HUDEP-2 (cell line): ENCODE results near the gene MTUS2.
A peak's percentile ranks its signal among the peaks of the same experiment; 100 is the strongest.

Experiments
- DNase-seq, 76 experiments: peaks; one replicate each; lab custom pipeline; 2025; ENCODE audit not compliant: unreplicated experiment in 76 of 76; lab: John Stamatoyannopoulos, UW

The MTUS2 gene

GRCh38 chr13:29496241-29496712, 676.1 kb downstream of the MTUS2 start:
- no peak for DNase-seq

- DNase-seq = no peak
Measured at GRCh38 chr13:29497137-29497654, 677.1 kb downstream of the MTUS2 start.

GRCh38 chr13:29498426-29499040, 678.4 kb downstream of the MTUS2 start:
- no peak for DNase-seq

- DNase-seq = no peak
Measured at GRCh38 chr13:29499506-29500165, 679.5 kb downstream of the MTUS2 start.

GRCh38 chr13:29500386-29500785, 680.2 kb downstream of the MTUS2 start:
- no peak for DNase-seq

- DNase-seq = no peak
Measured at GRCh38 chr13:29501674-29502073, 681.5 kb downstream of the MTUS2 start.

GRCh38 chr13:29502391-29503008, 682.4 kb downstream of the MTUS2 start:
- DNase-seq = no peak

- no peak for DNase-seq
Measured at GRCh38 chr13:29503041-29503837, 683.1 kb downstream of the MTUS2 start.

GRCh38 chr13:29504691-29505090, 684.6 kb downstream of the MTUS2 start:
- DNase-seq = no peak

GRCh38 chr13:29505511-29505910, 685.4 kb downstream of the MTUS2 start:
- DNase-seq = no peak

GRCh38 chr13:29505950-29506349, 685.8 kb downstream of the MTUS2 start:
- DNase-seq = no peak

- no peak for DNase-seq
Measured at GRCh38 chr13:29507356-29507755, 687.2 kb downstream of the MTUS2 start.

GRCh38 chr13:29508130-29508875, 688.2 kb downstream of the MTUS2 start:
- DNase-seq = peak in 69 of 76 experiments; percentile 5 to 72 (median 50)

GRCh38 chr13:29508876-29509252, 688.7 kb downstream of the MTUS2 start:
- DNase-seq = no peak

- DNase-seq = no peak
Measured at GRCh38 chr13:29509999-29510589, 690.0 kb downstream of the MTUS2 start.

- no peak for DNase-seq
Measured at GRCh38 chr13:29510651-29511084, 690.5 kb downstream of the MTUS2 start.

GRCh38 chr13:29511106-29511796, 691.1 kb downstream of the MTUS2 start:
- no peak for DNase-seq

GRCh38 chr13:29511980-29512379, 691.8 kb downstream of the MTUS2 start:
- no peak for DNase-seq
